GM21723 (cell line): ENCODE results near the gene SMARCC1.

ENCODE experiments used
- ATAC-seq: cut with Tn5 transposase; IDR thresholded peaks from one replicate; pipeline ENCODE4 v1.9.1; 2021; ENCODE audit warnings: mild to moderate bottlenecking, moderate library complexity; ENCODE audit not compliant: unreplicated experiment

The SMARCC1 gene

GRCh38 chr3:47636921-47637320 is 144.8 kb downstream of the SMARCC1 start:
- no peak for ATAC-seq

GRCh38 chr3:47636225-47636624 is 145.5 kb downstream of the SMARCC1 start:
- no peak for ATAC-seq

GRCh38 chr3:47635536-47635935 is 146.2 kb downstream of the SMARCC1 start:
- ATAC-seq = no peak

GRCh38 chr3:47634996-47635395 is 146.7 kb downstream of the SMARCC1 start:
- ATAC-seq = no peak

GRCh38 chr3:47630810-47631209 is 150.9 kb downstream of the SMARCC1 start:
- no peak for ATAC-seq

GRCh38 chr3:47629770-47630169 is 151.9 kb downstream of the SMARCC1 start:
- no peak for ATAC-seq

- no peak for ATAC-seq
These were observed 153.3 kb downstream of the SMARCC1 start for GRCh38 chr3:47628426-47628825.

- ATAC-seq = no peak
These were observed 158.8 kb downstream of the SMARCC1 start for GRCh38 chr3:47622671-47623461.

GRCh38 chr3:47617086-47618010 is 164.3 kb downstream of the SMARCC1 start:
- no peak for ATAC-seq

GRCh38 chr3:47614788-47615187 is 166.9 kb downstream of the SMARCC1 start:
- ATAC-seq = no peak

GRCh38 chr3:47613722-47614121 is 168.0 kb downstream of the SMARCC1 start:
- ATAC-seq = no peak

- ATAC-seq = no peak
These were observed 168.8 kb downstream of the SMARCC1 start for GRCh38 chr3:47612879-47613278.

- ATAC-seq = no peak
These were observed 169.5 kb downstream of the SMARCC1 start for GRCh38 chr3:47612178-47612577.

- ATAC-seq = no peak
These were observed 170.1 kb downstream of the SMARCC1 start for GRCh38 chr3:47611576-47611975.

GRCh38 chr3:47610583-47610982 is 171.1 kb downstream of the SMARCC1 start:
- ATAC-seq = no peak

GRCh38 chr3:47607335-47607734 is 174.4 kb downstream of the SMARCC1 start:
- no peak for ATAC-seq

GRCh38 chr3:47606165-47606564 is 175.5 kb downstream of the SMARCC1 start:
- no peak for ATAC-seq

GRCh38 chr3:47605652-47606051 is 176.0 kb downstream of the SMARCC1 start:
- no peak for ATAC-seq

- no peak for ATAC-seq
These were observed 177.5 kb downstream of the SMARCC1 start for GRCh38 chr3:47604145-47604544.

- ATAC-seq = no peak
These were observed 178.4 kb downstream of the SMARCC1 start for GRCh38 chr3:47603332-47603731.

- no peak for ATAC-seq
These were observed 180.4 kb downstream of the SMARCC1 start for GRCh38 chr3:47601281-47601680.

GRCh38 chr3:47594792-47595191 is 186.9 kb downstream of the SMARCC1 start:
- no peak for ATAC-seq
